SK-N-SH (cell line): Measurements from ENCODE around the gene HS3ST4. TPM values are rescaled to one million over a fixed set of nuclear protein-coding genes. Genes with fewer than 3 reads are reported as not detected.

Experiments used
- CTCF ChIA-PET: fragments of 300-600, 350-600 bp; formaldehyde crosslinking; extraction: SDS; loops from one replicate; lab custom pipeline; 2021; lab: Yijun Ruan, JAX
- POLR2A ChIA-PET: fragments of 350-600 bp; sonication (Branson Sonifier 250); formaldehyde crosslinking; extraction: SDS; loops from one replicate; lab custom pipeline; 2020; ENCODE audit warnings: antibody characterized with exemption, inconsistent platforms; lab: Yijun Ruan, JAX
- DNase-seq: peaks from one replicate; pipeline ENCODE4 v3.0.0; 2012
- H2AFZ ChIP-seq: fragments of 200-600 bp; sonication (generic); 2 replicates; pipeline ENCODE4 v1.8.1; 2016; ENCODE audit warnings: antibody characterized with exemption, mild to moderate bottlenecking, low read depth
- H3F3A ChIP-seq: fragments of 200-600 bp; sonication (generic); replicated peaks from 2 replicates; pipeline ENCODE3; 2016; ENCODE audit warnings: antibody characterized with exemption, mild to moderate bottlenecking; ENCODE audit not compliant: insufficient read depth
- H3K27ac ChIP-seq, 2 experiments: fragments of 200-500 bp in 1 of 2; fragments of 200-600 bp in 1 of 2; sonication (Bioruptor generic) in 1 of 2; sonication (generic), shearing (Covaris generic) in 1 of 2; 2 replicates each; pipeline versions ENCODE4 v1.5.1 to v1.6.1; 2014 to 2016; ENCODE audit warnings: low read depth in 2 of 2, inconsistent platforms in 1 of 2, low read length in 1 of 2, mild to moderate bottlenecking in 1 of 2, mixed read lengths in 1 of 2
- H3K27me3 ChIP-seq: fragments of 200-600 bp; sonication (generic), shearing (Covaris generic); 2 replicates; pipeline ENCODE4 v1.6.1; 2016; ENCODE audit warnings: mixed run types; ENCODE audit not compliant: insufficient read depth
- H3K36me3 ChIP-seq, 2 experiments: fragments of 200-500 bp in 1 of 2; fragments of 200-600 bp in 1 of 2; sonication (Bioruptor generic) in 1 of 2; sonication (generic) in 1 of 2; replicated peaks in 1 of 2; 2 replicates each; pipeline versions ENCODE3 to v1.5.1; 2014 to 2016; ENCODE audit warnings: low read length in 1 of 2, mild to moderate bottlenecking in 1 of 2; ENCODE audit not compliant: insufficient read depth in 2 of 2, control insufficient read depth in 1 of 2
- H3K4me1 ChIP-seq, 2 experiments: fragments of 200-500 bp in 1 of 2; fragments of 200-600 bp in 1 of 2; sonication (Bioruptor generic) in 1 of 2; sonication (generic), shearing (Covaris generic) in 1 of 2; 2 replicates each; pipeline versions ENCODE4 v1.5.1 to v1.6.1; 2014 to 2016; ENCODE audit warnings: low read depth in 1 of 2, low read length in 1 of 2, mixed run types in 1 of 2; ENCODE audit not compliant: insufficient read depth in 2 of 2, control insufficient read depth in 1 of 2
- H3K4me2 ChIP-seq: fragments of 200-600 bp; sonication (generic), shearing (Covaris generic); 2 replicates; pipeline ENCODE4 v1.6.1; 2017; ENCODE audit warnings: mixed run types
- H3K4me3 ChIP-seq, 2 experiments: fragments of 200-500 bp in 1 of 2; fragments of 200-600 bp in 1 of 2; sonication (Bioruptor generic) in 1 of 2; sonication (generic), shearing (Covaris generic) in 1 of 2; 2 replicates each; pipeline versions ENCODE4 v1.5.1 to v1.8.1; 2014 to 2016; ENCODE audit warnings: low read depth in 2 of 2, inconsistent platforms in 1 of 2, low read length in 1 of 2, mild to moderate bottlenecking in 1 of 2, mixed read lengths in 1 of 2, moderate library complexity in 1 of 2
- H3K79me2 ChIP-seq: fragments of 200-600 bp; sonication (generic); 2 replicates; pipeline ENCODE4 v1.8.1; 2017; ENCODE audit warnings: mild to moderate bottlenecking; ENCODE audit not compliant: insufficient read depth
- H3K9ac ChIP-seq: fragments of 200-600 bp; sonication (generic); 2 replicates; pipeline ENCODE4 v1.6.1; 2017; ENCODE audit warnings: mixed run types
- H3K9me2 ChIP-seq: fragments of 200-600 bp; sonication (generic); 2 replicates; pipeline ENCODE4 v1.6.1; 2017; ENCODE audit warnings: mixed run types
- H3K9me3 ChIP-seq: fragments of 200-600 bp; sonication (generic); 2 replicates; pipeline ENCODE4 v1.6.1; 2017; ENCODE audit warnings: mixed run types, mild to moderate bottlenecking, moderate library complexity
- H4K20me1 ChIP-seq: fragments of 200-600 bp; sonication (generic); 2 replicates; pipeline ENCODE4 v1.6.1; 2017; ENCODE audit warnings: mild to moderate bottlenecking, mixed run types; ENCODE audit not compliant: insufficient read depth
- ELF1 ChIP-seq: IDR thresholded peaks from 2 replicates; pipeline ENCODE4 v1.4.0; 2012
- FOXJ3 ChIP-seq: sonication (generic); formaldehyde crosslinking; IDR thresholded peaks from 2 replicates; pipeline ENCODE4 v1.5.1; 2020; ENCODE audit warnings: mild to moderate bottlenecking, missing genetic modification reagents
- FOXM1 ChIP-seq: IDR thresholded peaks from 2 replicates; pipeline ENCODE4 v1.4.0; 2012; ENCODE audit warnings: low read depth, mild to moderate bottlenecking
- GABPA ChIP-seq: IDR thresholded peaks from 2 replicates; pipeline ENCODE4 v1.4.0; 2012; ENCODE audit warnings: low read depth, mild to moderate bottlenecking
- JUND ChIP-seq: IDR thresholded peaks from 2 replicates; pipeline ENCODE4 v1.4.0; 2012
- MEF2A ChIP-seq: IDR thresholded peaks from 2 replicates; pipeline ENCODE4 v1.4.0; 2012; ENCODE audit warnings: low read depth, borderline replicate concordance
- MXI1 ChIP-seq: IDR thresholded peaks from 2 replicates; pipeline ENCODE4 v1.6.1; 2012; ENCODE audit warnings: mild to moderate bottlenecking, low read depth, low read length, improper control_type of control experiment
- PBX3 ChIP-seq: IDR thresholded peaks from 2 replicates; pipeline ENCODE4; 2012
- RCOR1 ChIP-seq: fragments of 150-350 bp; IDR thresholded peaks from 2 replicates; pipeline ENCODE4 v1.6.1; 2017; ENCODE audit warnings: antibody characterized with exemption, low read length
- RXRA ChIP-seq: IDR thresholded peaks from 2 replicates; pipeline ENCODE4 v1.4.0; 2012; ENCODE audit warnings: low read depth, mild to moderate bottlenecking, borderline replicate concordance
- SIN3A ChIP-seq: IDR thresholded peaks from 2 replicates; pipeline ENCODE4 v1.6.1; 2012; ENCODE audit warnings: low read depth, mild to moderate bottlenecking, low read length, moderate library complexity, borderline replicate concordance
- TCF12 ChIP-seq: IDR thresholded peaks from 2 replicates; pipeline ENCODE4 v1.4.0; 2012
- USF1 ChIP-seq: IDR thresholded peaks from 2 replicates; pipeline ENCODE4 v1.4.0; 2012; ENCODE audit warnings: low read depth, borderline replicate concordance
- USF2 ChIP-seq: fragments of 150-350 bp; IDR thresholded peaks from 2 replicates; pipeline ENCODE4 v1.6.1; 2017; ENCODE audit warnings: antibody characterized with exemption, low read length, low read depth, borderline replicate concordance
- WGBS: methylation state at CpG from one replicate; pipeline ENCODE4 v1.1.6; 2017; ENCODE audit warnings: low lambda C conversion rate; 5-methylcytosine and 5-hydroxymethylcytosine counted together
- polyA plus RNA-seq, 3 experiments: library from polyadenylated mRNA; depleted of rRNA; stranded (reverse); fragments of >200 nt; gene quantifications; 2 replicates each; pipeline ENCODE4 v1.2.3, GENCODE V29; 2012
- TF ChIP-seq, protein P1 (sequence below): fragments of 200-600 bp; sonication (generic); IDR thresholded peaks from 2 replicates; pipeline ENCODE4 v1.6.1; 2017; ENCODE audit warnings: antibody characterized with exemption, mild to moderate bottlenecking, moderate library complexity

Gene HS3ST4
- polyA plus RNA-seq, 1 of the 3 experiments (the other 2 are of a cell fraction) = not detected

DNA sequence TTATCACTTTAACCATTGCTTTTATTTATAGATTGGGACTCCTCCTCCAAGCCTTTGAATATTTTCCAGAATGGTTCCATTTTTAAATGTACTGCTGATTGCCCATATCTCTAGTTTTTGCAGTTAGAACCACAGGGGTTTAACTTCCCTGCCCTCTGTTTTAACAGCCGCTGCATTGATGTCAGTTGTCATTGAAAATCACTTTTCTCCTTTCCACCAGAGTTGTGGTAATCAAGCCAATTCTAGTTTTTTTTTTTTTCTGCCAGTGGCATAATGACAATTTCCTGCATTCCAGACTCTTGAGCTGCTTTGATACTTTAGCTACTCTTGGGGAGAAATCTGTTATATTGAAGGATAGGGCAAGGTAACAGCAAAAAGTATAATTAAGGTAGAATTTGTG is 91.5 kb downstream of the HS3ST4 start:
- no peak for DNase-seq
- no peak overlapping the region for H3K4me2 ChIP-seq
- no peak overlapping the region for H3K27ac ChIP-seq
- H3K4me3 ChIP-seq = no peak overlapping the region
- no peak overlapping the region for H3K9ac ChIP-seq
- POLR2A ChIA-PET = no interaction called here
- H4K20me1 ChIP-seq = no peaks in the 10 kb centered on the region
- no peaks in the 10 kb centered on the region for H3K79me2 ChIP-seq
- no peaks in the 10 kb centered on the region; a peak in 1 of 4 replicates for H3K4me1 ChIP-seq
- H3K9me3 ChIP-seq = no peaks in the 10 kb centered on the region
- H2AFZ ChIP-seq = no peak overlapping the region
- TF ChIP-seq SIN3A (no peak), JUND (no peak), PBX3 (no peak), MEF2A (no peak)
- TF ChIP-seq, all 33 proteins: peak for 0
- H3F3A ChIP-seq = no peaks in the 10 kb centered on the region
- no peaks in the 10 kb centered on the region for H3K36me3 ChIP-seq
- H3K9me2 ChIP-seq = no peaks in the 10 kb centered on the region
- no peaks in the 10 kb centered on the region for H3K27me3 ChIP-seq
- 0% methylated on average over 1 of the region's 1 CpG for WGBS
- CTCF ChIA-PET = no interaction called here

- Histone ChIP-seq H3K9me2 (no peaks in the 10 kb centered on the region), H3K27me3 (no peaks in the 10 kb centered on the region), H3K27ac (no peak overlapping the region), H3K79me2 (no peaks in the 10 kb centered on the region), H3K9me3 (no peaks in the 10 kb centered on the region), H3K4me3 (no peak overlapping the region), H4K20me1 (no peaks in the 10 kb centered on the region), H3K9ac (no peak overlapping the region), H3F3A (no peaks in the 10 kb centered on the region), H3K4me2 (no peak overlapping the region), H2AFZ (no peak overlapping the region), H3K36me3 (no peaks in the 10 kb centered on the region), H3K4me1 (no peaks in the 10 kb centered on the region; a peak in 1 of 4 replicates)
- TF ChIP-seq TCF12 (no peak), RXRA (no peak), JUND (no peak), RCOR1 (no peak), USF2 (no peak), MXI1 (no peak), ELF1 (no peak), MEF2A (no peak), FOXJ3 (no peak), FOXM1 (no peak), USF1 (no peak), GABPA (no peak)
- TF ChIP-seq, protein P1, sequence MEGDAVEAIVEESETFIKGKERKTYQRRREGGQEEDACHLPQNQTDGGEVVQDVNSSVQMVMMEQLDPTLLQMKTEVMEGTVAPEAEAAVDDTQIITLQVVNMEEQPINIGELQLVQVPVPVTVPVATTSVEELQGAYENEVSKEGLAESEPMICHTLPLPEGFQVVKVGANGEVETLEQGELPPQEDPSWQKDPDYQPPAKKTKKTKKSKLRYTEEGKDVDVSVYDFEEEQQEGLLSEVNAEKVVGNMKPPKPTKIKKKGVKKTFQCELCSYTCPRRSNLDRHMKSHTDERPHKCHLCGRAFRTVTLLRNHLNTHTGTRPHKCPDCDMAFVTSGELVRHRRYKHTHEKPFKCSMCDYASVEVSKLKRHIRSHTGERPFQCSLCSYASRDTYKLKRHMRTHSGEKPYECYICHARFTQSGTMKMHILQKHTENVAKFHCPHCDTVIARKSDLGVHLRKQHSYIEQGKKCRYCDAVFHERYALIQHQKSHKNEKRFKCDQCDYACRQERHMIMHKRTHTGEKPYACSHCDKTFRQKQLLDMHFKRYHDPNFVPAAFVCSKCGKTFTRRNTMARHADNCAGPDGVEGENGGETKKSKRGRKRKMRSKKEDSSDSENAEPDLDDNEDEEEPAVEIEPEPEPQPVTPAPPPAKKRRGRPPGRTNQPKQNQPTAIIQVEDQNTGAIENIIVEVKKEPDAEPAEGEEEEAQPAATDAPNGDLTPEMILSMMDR = no peak
- POLR2A ChIA-PET = no interaction called here
- WGBS = 0% methylated on average over 4 of the region's 4 CpGs
- DNase-seq = no peak
- CTCF ChIA-PET = interaction anchor here (0.6 to 0.7 kb wide), 2 partner anchors 15 to 509 kb away, joined by 3 read pairs; no protein-coding TSS in a partner anchor
These were observed 93.6 kb downstream of the HS3ST4 start for GRCh38 chr16:25785361-25785760.
